GM21576 (cell line): ENCODE measurements around the gene BTLA.
"Not testable (repeated sequence)": the region's sequence is repeated elsewhere in the genome, so short reads cannot be mapped to it uniquely, and the experiment has no call there.

Experiments used
- ATAC-seq: cut with Tn5 transposase; IDR thresholded peaks from one replicate; pipeline ENCODE4 v1.9.1; 2021; ENCODE audit warnings: mild to moderate bottlenecking, moderate library complexity; ENCODE audit not compliant: unreplicated experiment

BTLA gene

DNA sequence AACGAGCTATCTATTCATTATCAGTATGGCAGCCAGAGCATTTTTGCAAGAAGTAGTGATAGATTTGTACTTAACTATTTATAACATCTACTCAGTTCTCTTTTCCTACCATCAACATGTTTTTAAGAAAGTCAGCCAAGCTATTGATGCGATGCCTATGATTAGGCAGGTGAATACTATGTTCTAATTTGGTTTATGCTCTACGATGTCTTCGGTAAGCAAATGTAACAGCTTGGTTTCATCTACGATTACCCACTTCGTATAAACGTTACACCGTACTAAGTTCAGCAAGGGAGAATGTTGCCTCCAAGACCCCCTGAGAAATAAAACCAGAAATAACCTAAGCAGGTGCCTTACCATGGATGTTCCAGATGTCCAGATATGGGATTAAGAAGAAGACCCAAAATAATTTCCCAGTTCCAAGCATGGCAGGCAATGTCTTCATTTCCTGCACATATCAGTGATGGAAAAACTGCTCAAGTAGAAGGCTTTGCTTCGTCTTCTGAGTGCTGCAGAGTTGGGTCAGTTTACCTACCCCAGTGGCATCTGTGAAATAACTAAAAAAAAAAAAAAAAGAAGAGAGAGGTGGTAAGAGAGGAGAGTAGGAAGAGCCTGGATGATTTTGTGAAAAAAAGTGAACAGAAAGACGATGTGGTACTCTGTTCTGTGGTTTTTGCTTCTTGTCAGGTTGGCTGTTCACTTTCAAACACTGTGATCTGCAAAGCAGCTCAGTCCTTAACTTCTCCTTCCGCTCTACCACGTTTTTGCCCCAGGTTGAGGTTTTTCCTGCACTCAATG lies at the start of gene BTLA:
Gene BTLA, minus strand, starts transcription at position 559 of the 798 bp plus-strand sequence. Its CDS starts 114 bp downstream, at position 445.
- peak; percentile 63 for ATAC-seq

DNA sequence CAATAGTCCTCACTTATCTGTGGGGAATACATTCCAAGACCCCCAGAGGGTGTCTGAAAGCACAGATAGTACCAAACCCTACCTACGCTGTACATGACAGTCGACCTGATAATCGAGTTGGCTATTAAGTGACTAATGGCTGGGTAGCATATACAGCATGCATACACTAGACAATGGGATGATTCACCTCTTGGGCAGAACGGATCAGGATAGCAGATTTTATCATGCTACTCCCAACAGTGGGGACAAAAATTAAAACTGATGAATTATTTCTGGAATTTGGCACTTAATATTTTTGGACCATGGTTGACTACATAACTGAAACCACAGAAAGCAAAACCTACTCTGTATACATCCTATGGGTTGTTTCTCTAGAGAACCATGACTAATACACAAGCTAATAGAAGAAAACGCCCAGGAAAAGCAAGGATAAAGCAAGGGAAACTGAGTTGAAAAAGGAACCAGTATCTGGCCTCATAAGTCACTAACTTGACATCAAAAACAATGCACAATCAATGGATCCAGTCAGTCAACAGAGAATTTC lies 47.0 kb upstream of the BTLA start:
- no peak for ATAC-seq

DNA sequence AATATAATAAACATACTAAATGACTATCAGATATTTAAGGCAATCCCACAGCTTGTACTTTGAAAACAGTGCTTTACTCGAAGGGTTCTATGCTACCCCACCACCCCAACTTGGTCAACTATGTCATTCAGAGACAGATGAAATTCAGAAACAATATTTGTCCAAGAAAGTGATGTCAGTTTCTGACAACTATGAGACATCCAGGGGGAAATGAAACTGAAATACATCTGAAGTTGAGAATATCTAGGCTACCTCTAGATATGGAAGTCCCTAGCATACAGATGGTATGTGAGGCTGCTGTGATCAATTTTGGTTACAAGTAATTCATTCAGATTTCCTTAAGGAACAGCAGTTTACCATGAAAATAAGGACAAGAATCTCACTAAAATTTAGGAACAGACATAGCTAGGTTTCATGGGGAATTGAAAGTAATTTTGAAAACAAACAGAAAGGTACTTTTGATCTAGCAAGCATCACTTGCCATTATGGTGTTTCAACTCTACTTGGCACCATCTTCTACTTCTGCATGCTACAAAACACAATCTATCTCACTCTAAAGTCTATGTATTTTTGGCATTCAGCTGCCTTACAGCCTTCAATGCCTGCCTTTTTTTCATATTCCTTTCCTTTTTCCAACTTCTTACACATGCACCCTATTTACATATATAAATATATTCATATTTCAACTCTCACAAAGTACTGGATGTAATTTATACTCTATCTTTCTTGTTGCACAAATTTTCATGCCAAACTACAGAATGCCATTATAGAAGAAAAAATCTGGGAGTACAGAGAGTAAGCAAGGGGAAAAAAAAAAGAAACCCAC lies 40.8 kb upstream of the BTLA start:
- ATAC-seq, result peak; percentile 91

DNA sequence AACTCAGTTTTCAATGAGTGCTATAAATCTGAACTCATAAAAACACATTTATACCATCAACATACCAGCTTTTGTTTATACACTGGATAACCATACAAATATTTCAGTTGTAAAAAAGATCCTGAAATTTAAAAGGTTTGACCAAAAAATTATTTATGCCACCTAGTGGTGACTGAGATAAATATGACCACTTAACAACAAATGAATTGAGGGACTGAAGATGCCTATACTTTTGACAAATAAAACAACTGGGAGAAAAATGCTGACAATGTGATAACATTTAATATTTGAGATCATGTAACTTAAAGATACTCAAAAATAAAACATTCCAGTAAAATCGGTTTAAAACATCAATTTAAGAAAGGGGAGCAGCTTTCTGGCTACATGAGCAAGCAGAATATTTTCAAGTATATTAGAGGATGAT lies 32.1 kb upstream of the BTLA start:
- no peak for ATAC-seq

- no peak for ATAC-seq
Observed at GRCh38 chr3:112530573-112530972, 31.3 kb upstream of the BTLA start.

GRCh38 chr3:112524127-112524526 lies 24.9 kb upstream of the BTLA start:
- not testable (repeated sequence) for ATAC-seq

DNA sequence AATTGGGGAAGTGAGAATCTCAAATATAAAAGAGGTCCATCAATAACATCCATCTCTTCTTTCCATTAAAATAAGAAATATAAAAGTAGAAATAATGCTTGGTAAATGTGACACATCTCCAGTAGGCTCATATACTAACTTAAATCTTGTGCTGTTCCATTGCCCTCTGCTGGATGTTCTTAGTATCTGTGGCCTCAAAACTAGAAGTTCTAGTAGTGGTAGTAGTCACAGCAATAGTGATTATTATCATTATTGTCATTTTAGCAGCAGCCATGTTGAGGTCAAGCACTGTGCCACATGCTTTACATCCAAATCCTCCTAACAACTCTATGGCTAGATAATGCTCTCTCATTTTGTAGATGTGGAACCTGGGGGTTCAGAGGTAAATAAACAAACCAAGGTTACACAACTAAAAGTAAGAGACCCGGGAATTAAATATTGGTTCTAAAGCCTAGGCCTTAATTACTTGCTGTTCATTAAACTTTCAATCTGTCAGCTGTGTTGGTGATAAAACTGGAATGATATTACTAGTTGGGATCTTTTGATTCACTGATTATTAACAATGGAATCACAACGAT lies 20.2 kb upstream of the BTLA start:
- peak; percentile 39 for ATAC-seq

GRCh38 chr3:112518970-112519369 lies 19.7 kb upstream of the BTLA start:
- not testable (repeated sequence) for ATAC-seq

- peak; percentile 99 for ATAC-seq
Observed at GRCh38 chr3:112514527-112515128, 15.4 kb upstream of the BTLA start.

- no peak for ATAC-seq
Observed at GRCh38 chr3:112512320-112512719, 13.0 kb upstream of the BTLA start.

- ATAC-seq, result no peak
Observed at GRCh38 chr3:112508860-112509259, 9.6 kb upstream of the BTLA start.

DNA sequence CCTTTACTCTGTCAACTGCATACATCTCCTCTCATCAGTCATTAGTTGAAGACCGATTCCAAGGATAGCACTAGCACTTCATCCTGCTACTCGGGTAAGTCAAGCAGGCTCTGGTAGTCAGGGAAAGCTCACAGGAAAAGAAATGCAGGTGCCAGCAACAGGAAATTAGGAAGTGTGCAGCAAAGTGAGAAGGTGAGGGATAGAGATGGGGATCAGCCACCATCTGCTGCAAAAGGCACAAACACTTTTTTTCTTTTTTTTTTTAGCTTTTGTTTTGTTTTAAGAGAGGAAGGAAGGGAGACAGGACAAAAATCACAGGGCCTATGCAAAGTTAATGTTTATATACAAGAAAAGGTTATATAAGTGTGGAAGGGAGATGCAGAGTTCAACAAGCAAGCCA lies 9.0 kb upstream of the BTLA start:
- ATAC-seq, result no peak

DNA sequence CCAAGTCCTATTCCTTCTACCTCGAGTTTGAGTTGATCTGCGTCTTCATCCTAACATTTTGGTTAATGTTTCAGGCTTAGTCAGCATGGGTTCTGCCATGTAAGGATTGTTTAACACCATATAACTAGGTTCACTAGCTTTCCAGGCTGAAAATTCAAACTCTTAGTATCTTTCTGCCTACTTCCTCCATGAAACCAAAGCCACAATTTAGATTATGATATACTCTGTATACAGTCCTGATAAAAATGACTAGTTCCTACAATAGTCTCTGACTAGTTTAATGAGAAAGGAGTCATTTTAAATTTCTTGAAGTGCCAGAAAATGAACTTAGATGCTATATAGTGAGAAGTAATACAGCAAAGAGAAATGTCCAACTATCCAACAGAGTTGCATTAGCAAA lies 6.6 kb upstream of the BTLA start:
- ATAC-seq, result no peak

DNA sequence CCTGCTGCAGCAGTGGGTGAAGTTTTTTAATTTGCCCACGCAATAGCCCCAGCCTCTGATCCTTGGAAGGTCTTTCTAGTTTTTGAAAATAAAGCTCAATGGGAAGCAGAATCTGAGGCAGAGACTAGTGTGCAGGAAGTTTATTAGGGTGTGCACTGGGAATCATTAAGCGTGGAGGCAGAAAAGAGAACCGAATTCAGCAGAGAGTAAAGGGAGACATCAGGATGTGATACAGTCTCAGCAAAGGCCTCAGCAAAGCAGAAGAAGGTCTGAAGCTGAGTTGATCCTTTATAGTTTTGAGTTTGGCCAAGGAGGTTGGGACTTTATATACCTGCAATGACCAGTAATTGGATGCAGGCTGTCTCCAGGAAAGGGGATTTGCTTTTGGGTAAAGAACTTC lies 4.9 kb upstream of the BTLA start:
- ATAC-seq, result no peak

GRCh38 chr3:112503304-112503972 lies 4.2 kb upstream of the BTLA start:
- no peak for ATAC-seq

- ATAC-seq, result no peak
Observed at GRCh38 chr3:112500621-112501020, 1.3 kb upstream of the BTLA start.

DNA sequence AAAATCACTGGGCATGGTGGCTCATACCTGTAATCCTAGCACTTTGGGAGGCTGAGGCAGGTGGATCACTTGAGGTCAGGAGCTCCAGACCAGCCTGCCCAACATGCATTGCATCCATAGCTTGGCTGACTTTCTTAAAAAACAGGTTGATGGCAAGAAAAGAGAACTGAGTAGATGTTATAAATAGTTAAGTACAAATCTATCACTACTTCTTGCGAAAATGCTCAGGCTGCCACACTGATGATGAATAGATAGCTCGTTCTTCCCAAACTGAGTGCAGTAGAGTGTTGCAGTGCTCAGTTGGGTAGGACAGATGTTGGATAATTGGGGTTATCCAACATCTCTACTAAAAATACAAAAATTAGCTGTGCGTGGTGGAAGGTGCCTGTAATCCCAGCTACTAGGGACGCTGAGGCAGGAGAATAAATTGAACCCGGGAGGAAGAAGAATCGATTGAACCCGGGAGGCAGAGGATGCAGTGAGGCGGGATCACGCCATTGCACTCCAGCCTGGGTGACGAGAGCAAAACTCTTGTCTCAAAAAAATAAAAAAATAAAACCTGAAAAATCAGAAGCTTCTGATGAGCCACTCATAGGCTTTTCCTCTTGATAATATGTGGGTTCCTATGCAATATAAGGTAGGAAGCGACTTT lies 1.2 kb downstream of the BTLA start:
- no peak for ATAC-seq

DNA sequence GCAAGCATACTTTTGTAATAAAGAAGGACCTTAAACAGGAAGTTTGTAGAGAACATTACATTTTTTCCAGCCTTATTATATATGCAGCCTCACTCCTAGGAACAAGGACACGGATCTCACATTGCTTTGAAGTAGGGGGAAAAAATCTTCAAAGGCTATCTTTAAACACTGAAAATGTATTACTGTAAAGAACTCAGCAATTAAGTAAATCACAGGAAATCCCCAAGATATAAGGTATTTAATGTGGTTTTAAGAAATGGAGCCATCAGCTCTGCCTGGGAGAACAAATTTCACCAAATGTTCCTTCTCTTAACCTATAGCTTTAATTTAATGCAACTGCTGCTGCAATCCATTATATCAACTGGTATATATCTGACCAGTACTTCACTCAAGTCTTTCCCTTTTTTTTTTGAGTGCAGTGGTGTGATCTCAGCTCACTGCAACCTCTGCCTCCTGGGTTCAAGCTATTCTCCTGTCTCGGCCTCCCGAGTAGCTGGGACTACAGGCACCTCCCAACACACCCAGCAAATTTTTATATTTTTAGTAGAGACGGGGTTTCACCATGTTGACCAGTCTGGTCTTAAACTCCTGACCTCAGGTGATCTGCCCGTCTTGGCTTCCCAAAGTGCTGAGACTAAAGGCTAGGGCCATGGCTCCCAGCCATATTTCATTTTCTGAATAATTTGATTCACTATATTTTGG lies 2.8 kb downstream of the BTLA start:
- ATAC-seq, result no peak

- not testable (repeated sequence) for ATAC-seq
Observed at GRCh38 chr3:112494448-112494767, 4.9 kb downstream of the BTLA start.
